Left hindlimb (tissue), 1 donor: ENCODE data around the gene RB1.

ENCODE experiments used
- DNase-seq: peaks from one replicate; pipeline ENCODE4 v3.0.0-alpha.2; 2018

Gene RB1

GRCh38 chr13:48457578-48458242 is 154.2 kb downstream of the RB1 start:
- DNase-seq, result no peak

- no peak for DNase-seq
Measured at GRCh38 chr13:48475230-48475629, 171.7 kb downstream of the RB1 start.

GRCh38 chr13:48476215-48476614 is 172.7 kb downstream of the RB1 start:
- DNase-seq, result no peak

- DNase-seq, result no peak
Measured at GRCh38 chr13:48476686-48477085, 173.1 kb downstream of the RB1 start.

- no peak for DNase-seq
Measured at GRCh38 chr13:48477191-48477855, 173.8 kb downstream of the RB1 start.

- no peak for DNase-seq
Measured at GRCh38 chr13:48478391-48478790, 174.8 kb downstream of the RB1 start.

- no peak for DNase-seq
Measured at GRCh38 chr13:48483575-48483974, 180.0 kb downstream of the RB1 start.

- no peak for DNase-seq
Measured at GRCh38 chr13:48485432-48485831, 181.9 kb downstream of the RB1 start.

GRCh38 chr13:48486362-48486761 is 182.8 kb downstream of the RB1 start:
- no peak for DNase-seq

- no peak for DNase-seq
Measured at GRCh38 chr13:48486836-48487235, 183.3 kb downstream of the RB1 start.

GRCh38 chr13:48487968-48488367 is 184.4 kb downstream of the RB1 start:
- no peak for DNase-seq

- no peak for DNase-seq
Measured at GRCh38 chr13:48488995-48489394, 185.4 kb downstream of the RB1 start.

- no peak for DNase-seq
Measured at GRCh38 chr13:48489666-48490065, 186.1 kb downstream of the RB1 start.

- no peak for DNase-seq
Measured at GRCh38 chr13:48490241-48490640, 186.7 kb downstream of the RB1 start.

GRCh38 chr13:48491423-48492095 is 188.0 kb downstream of the RB1 start:
- DNase-seq, result no peak

- no peak for DNase-seq
Measured at GRCh38 chr13:48492096-48492440, 188.5 kb downstream of the RB1 start.

GRCh38 chr13:48492470-48493065 is 189.0 kb downstream of the RB1 start:
- peak; percentile 55 for DNase-seq

GRCh38 chr13:48493066-48493765 is 189.7 kb downstream of the RB1 start:
- no peak for DNase-seq

GRCh38 chr13:48493851-48494250 is 190.3 kb downstream of the RB1 start:
- DNase-seq, result no peak

GRCh38 chr13:48494874-48495273 is 191.3 kb downstream of the RB1 start:
- no peak for DNase-seq

GRCh38 chr13:48496271-48497161 is 193.0 kb downstream of the RB1 start:
- DNase-seq, result no peak

- no peak for DNase-seq
Measured at GRCh38 chr13:48497669-48498068, 194.1 kb downstream of the RB1 start.
